MM.1S (cell line): Measurements from ENCODE around the gene DUOX2.
A peak's percentile ranks its signal among the peaks of the same experiment; 100 is the strongest.

Experiments
- DNase-seq: peaks from one replicate; pipeline ENCODE4 v3.0.0-alpha.2; 2015
- H2AFZ ChIP-seq: fragments of 300-600 bp; sonication (generic); 2 replicates; pipeline ENCODE4 v1.6.0; 2016; ENCODE audit warnings: antibody characterized with exemption, low read length
- H3F3A ChIP-seq: fragments of 300-600 bp; sonication (generic); 2 replicates; pipeline ENCODE4 v1.6.1; 2016; ENCODE audit warnings: mild to moderate bottlenecking, antibody characterized with exemption, low read length, moderate library complexity, mixed read lengths; ENCODE audit not compliant: insufficient read depth
- H3K27ac ChIP-seq: fragments of 300-600 bp; sonication (generic); 2 replicates; pipeline ENCODE4 v1.5.1; 2016; ENCODE audit warnings: mild to moderate bottlenecking, low read length
- H3K27me3 ChIP-seq: fragments of 300-600 bp; sonication (generic); replicated peaks from 2 replicates; pipeline ENCODE4 v1.6.0; 2016; ENCODE audit warnings: low read length; ENCODE audit not compliant: insufficient read depth
- H3K36me3 ChIP-seq: fragments of 300-600 bp; sonication (generic); replicated peaks from 2 replicates; pipeline ENCODE4 v1.6.1; 2016; ENCODE audit warnings: mild to moderate bottlenecking, low read length, mixed read lengths; ENCODE audit not compliant: insufficient read depth
- H3K4me1 ChIP-seq: fragments of 300-600 bp; sonication (generic); 2 replicates; pipeline ENCODE4 v1.6.1; 2016; ENCODE audit warnings: low read length, mixed read lengths
- H3K4me2 ChIP-seq: fragments of 300-600 bp; sonication (generic); 2 replicates; pipeline ENCODE4 v1.6.0; 2016; ENCODE audit warnings: low read depth, low read length
- H3K4me3 ChIP-seq: fragments of 300-600 bp; sonication (generic); 2 replicates; pipeline ENCODE4 v1.5.1; 2016; ENCODE audit warnings: low read length, mixed read lengths
- H3K79me2 ChIP-seq: fragments of 300-600 bp; sonication (generic); 2 replicates; pipeline ENCODE4 v1.6.1; 2016; ENCODE audit warnings: mixed run types, low read length, mixed read lengths
- H3K9ac ChIP-seq: fragments of 300-600 bp; sonication (generic); 2 replicates; pipeline ENCODE4 v1.6.1; 2016; ENCODE audit warnings: low read length, mixed read lengths
- H3K9me2 ChIP-seq: fragments of 300-600 bp; sonication (generic); replicated peaks from 2 replicates; pipeline ENCODE4 v1.6.1; 2016; ENCODE audit warnings: mild to moderate bottlenecking, low read length, mixed read lengths; ENCODE audit not compliant: insufficient read depth
- H3K9me3 ChIP-seq: fragments of 300-600 bp; sonication (generic); replicated peaks from 2 replicates; pipeline ENCODE4 v1.6.1; 2016; ENCODE audit warnings: mild to moderate bottlenecking, low read length, mixed read lengths; ENCODE audit not compliant: insufficient read depth
- H4K20me1 ChIP-seq: fragments of 300-600 bp; sonication (generic); 2 replicates; pipeline ENCODE4 v1.6.1; 2016; ENCODE audit warnings: mild to moderate bottlenecking, low read length, moderate library complexity, mixed read lengths; ENCODE audit not compliant: insufficient read depth
- CTCF ChIP-seq: fragments of 300-600 bp; sonication (generic); IDR thresholded peaks from 2 replicates; pipeline ENCODE4 v1.5.1; 2016; ENCODE audit warnings: antibody characterized with exemption, low read length, mixed read lengths
- EZH2 ChIP-seq: fragments of 300-600 bp; sonication (generic); optimal IDR thresholded peaks from 2 replicates; pipeline ENCODE3; 2017; ENCODE audit warnings: low read depth, mild to moderate bottlenecking, antibody characterized with exemption, low read length, mixed read lengths
- EZH2phosphoT487 ChIP-seq: fragments of 300-600 bp; sonication (generic); IDR thresholded peaks from 2 replicates; pipeline ENCODE4 v1.6.1; 2018; ENCODE audit warnings: antibody characterized with exemption, low read length

DUOX2 gene

DNA sequence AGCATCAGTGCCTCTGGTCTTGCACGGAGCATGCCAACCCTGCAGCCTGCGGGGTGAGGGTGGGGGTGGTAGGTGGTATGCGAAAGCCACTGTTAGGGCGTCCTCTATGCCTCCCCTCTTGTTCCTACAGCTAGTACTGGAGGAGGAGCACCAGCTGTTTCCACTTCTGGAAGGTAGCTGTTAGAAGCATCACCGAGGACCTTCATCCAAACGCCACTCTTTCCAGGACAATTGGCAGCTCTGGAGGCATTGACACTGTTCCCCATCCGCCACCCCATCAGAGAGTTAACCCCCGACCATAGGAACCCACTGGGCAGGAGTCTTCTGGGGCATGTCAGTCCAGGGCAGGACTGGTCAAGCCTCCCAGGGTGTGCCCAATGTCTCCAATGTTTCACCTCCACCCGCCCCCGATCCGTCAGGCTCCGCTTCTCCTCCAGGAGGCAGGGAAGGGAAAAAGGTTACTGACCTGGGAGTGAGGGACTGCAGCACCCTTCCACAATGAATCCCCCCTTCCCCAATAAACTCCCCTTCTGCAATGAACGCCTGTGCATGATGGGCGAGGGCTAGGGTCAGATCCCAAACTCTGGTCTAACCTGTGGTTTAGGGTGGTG lies 487 bp downstream of the DUOX2 start:
- H3F3A ChIP-seq = no peaks in the 10 kb centered on the region
- no peak for DNase-seq
- H3K4me3 ChIP-seq = peak overlapping the region; percentile 24; the same call in 1 of the 2 replicates
- no peak overlapping the region for H3K9ac ChIP-seq
- H3K27ac ChIP-seq = no peak overlapping the region
- no peaks in the 10 kb centered on the region for H3K79me2 ChIP-seq
- no peaks in the 10 kb centered on the region for H3K4me1 ChIP-seq
- H3K4me2 ChIP-seq = peak overlapping the region; percentile 48; the same call in 1 of the 2 replicates
- no peaks in the 10 kb centered on the region for H3K9me2 ChIP-seq
- no peaks in the 10 kb centered on the region for H3K36me3 ChIP-seq
- H2AFZ ChIP-seq = no peak overlapping the region
- no peaks in the 10 kb centered on the region for H4K20me1 ChIP-seq
- TF ChIP-seq EZH2phosphoT487 = no peak
- TF ChIP-seq EZH2 = no peak
- TF ChIP-seq CTCF = no peak
- H3K9me3 ChIP-seq = no peaks in the 10 kb centered on the region
- peaks cover 61% of the 10 kb centered on the region for H3K27me3 ChIP-seq

DNA sequence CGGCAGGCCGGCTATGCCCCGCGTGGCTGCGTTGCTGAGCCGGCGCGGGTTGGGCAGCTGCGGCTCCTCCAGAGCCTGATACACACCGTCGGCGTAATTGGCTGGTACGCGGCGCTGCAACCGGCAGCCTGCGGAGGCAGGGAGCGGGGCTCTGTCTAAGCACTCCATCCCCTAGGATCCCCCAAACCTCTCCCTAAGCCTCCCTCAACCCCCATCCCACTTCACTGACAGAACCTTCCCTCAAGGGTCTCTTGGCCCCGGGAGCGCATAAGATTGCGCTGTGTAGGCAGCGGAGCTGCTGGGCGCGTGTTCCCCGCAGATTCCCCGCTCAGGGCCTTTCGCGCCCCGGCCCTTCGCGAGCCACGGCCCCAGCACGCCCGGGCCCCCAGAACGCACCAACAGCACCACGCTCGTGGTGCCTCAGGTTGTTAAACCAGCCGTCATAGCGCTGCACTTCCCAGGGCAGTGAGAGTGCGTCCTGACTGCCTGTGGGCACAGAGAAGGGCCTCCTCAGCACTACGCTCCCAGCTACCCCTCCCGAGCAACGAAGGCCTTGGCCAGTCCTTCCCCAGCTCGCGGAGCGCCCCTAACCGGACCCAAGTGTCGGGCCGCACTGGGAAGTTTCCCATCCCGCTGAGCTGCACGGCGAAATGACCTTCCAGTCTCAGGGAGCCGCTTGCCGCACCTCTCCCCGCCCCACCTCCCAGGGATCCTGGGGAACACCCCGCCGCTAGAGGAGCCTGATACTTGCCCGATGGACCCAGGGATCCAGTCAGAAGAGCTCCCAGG lies 1.2 kb downstream of the DUOX2 start:
- H2AFZ ChIP-seq = no peak overlapping the region
- H3K27ac ChIP-seq = no peak overlapping the region
- TF ChIP-seq EZH2 (no peak), CTCF (no peak), EZH2phosphoT487 (no peak)
- no peaks in the 10 kb centered on the region for H3K9me2 ChIP-seq
- no peaks in the 10 kb centered on the region for H3F3A ChIP-seq
- H3K27me3 ChIP-seq = peaks cover 61% of the 10 kb centered on the region
- H4K20me1 ChIP-seq = no peaks in the 10 kb centered on the region
- H3K4me3 ChIP-seq = no peak overlapping the region
- H3K4me2 ChIP-seq = no peak overlapping the region
- no peaks in the 10 kb centered on the region for H3K9me3 ChIP-seq
- no peaks in the 10 kb centered on the region for H3K36me3 ChIP-seq
- no peak for DNase-seq
- H3K4me1 ChIP-seq = no peaks in the 10 kb centered on the region
- no peaks in the 10 kb centered on the region for H3K79me2 ChIP-seq
- no peak overlapping the region for H3K9ac ChIP-seq

- H3K4me2 ChIP-seq = no peak overlapping the region
- no peak overlapping the region for H3K9ac ChIP-seq
- H3K27me3 ChIP-seq = peaks cover 55% of the 10 kb centered on the region
- DNase-seq = no peak
- H3K27ac ChIP-seq = no peak overlapping the region
- H3F3A ChIP-seq = no peaks in the 10 kb centered on the region
- no peaks in the 10 kb centered on the region for H3K9me3 ChIP-seq
- no peak overlapping the region for H3K4me3 ChIP-seq
- H4K20me1 ChIP-seq = no peaks in the 10 kb centered on the region
- H3K36me3 ChIP-seq = no peaks in the 10 kb centered on the region
- H3K4me1 ChIP-seq = no peaks in the 10 kb centered on the region
- no peaks in the 10 kb centered on the region for H3K79me2 ChIP-seq
- H2AFZ ChIP-seq = no peak overlapping the region
- TF ChIP-seq CTCF (no peak), EZH2 (no peak), EZH2phosphoT487 (no peak)
- no peaks in the 10 kb centered on the region for H3K9me2 ChIP-seq
Measured at GRCh38 chr15:45112143-45112590, 1.8 kb downstream of the DUOX2 start.
